ENCODE results near the gene PEX7. TPM values are rescaled to one million over a fixed set of nuclear protein-coding genes. Genes with fewer than 3 reads are reported as not detected.

Gene PEX7
- total and polyA plus RNA-seq, 2 donors from 2014 or later: 10.6 to 21.3 TPM

DNA sequence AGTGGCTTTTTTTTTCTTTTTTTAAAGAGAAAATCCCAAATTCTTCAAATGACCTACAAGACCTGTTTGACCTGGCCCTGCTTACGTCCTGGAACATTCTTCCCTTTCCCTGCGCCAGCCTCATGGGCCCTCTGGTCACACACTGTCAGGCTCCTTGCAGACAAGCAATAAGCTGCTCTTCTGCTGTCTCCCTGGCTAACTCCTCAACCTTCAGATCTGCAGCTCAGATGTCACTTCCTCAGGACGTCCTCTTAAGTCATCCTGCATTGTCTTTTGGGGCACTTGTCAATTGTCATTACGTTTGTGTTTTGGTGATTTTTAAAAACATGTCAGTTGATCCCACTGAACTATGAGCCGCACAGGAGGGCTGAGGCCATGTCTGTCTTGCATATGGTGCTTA lies 70.8 kb downstream of the PEX7 start:
- TF ChIP-seq, protein P1, sequence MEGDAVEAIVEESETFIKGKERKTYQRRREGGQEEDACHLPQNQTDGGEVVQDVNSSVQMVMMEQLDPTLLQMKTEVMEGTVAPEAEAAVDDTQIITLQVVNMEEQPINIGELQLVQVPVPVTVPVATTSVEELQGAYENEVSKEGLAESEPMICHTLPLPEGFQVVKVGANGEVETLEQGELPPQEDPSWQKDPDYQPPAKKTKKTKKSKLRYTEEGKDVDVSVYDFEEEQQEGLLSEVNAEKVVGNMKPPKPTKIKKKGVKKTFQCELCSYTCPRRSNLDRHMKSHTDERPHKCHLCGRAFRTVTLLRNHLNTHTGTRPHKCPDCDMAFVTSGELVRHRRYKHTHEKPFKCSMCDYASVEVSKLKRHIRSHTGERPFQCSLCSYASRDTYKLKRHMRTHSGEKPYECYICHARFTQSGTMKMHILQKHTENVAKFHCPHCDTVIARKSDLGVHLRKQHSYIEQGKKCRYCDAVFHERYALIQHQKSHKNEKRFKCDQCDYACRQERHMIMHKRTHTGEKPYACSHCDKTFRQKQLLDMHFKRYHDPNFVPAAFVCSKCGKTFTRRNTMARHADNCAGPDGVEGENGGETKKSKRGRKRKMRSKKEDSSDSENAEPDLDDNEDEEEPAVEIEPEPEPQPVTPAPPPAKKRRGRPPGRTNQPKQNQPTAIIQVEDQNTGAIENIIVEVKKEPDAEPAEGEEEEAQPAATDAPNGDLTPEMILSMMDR (IDR thresholded peaks at IDR 0.05; ENCODE audit: borderline replicate concordance, extremely low read depth, insufficient read depth): no peak
- H3K9me3 ChIP-seq (ENCODE audit: control insufficient read depth in 2 of 3, insufficient read depth in 1 of 3, low read length in 3 of 3): no peaks in the 10 kb centered on the region
- no peaks in the 10 kb centered on the region for H3K36me3 ChIP-seq (ENCODE audit: control insufficient read depth in 2 of 3, insufficient read depth in 3 of 3, low read length in 3 of 3)
- intact Hi-C loops (cut with DNase I): no loop called here
- no peaks in the 10 kb centered on the region for H3K4me1 ChIP-seq (ENCODE audit: control insufficient read depth in 2 of 3, insufficient read depth in 2 of 3, low read depth in 1 of 3, low read length in 3 of 3)
- H3K9ac ChIP-seq (ENCODE audit: low read length in 3 of 3): no peak overlapping the region
- FAIRE-seq (no peak), DNase-seq (no peak)
- no peak overlapping the region for H3K27ac ChIP-seq (ENCODE audit: low read depth in 2 of 2, low read length in 2 of 2)
- H3K4me3 ChIP-seq (ENCODE audit: low read length in 3 of 3): no peak overlapping the region
- no peaks in the 10 kb centered on the region for H3K27me3 ChIP-seq (ENCODE audit: control insufficient read depth, insufficient read depth, low read length)

DNA sequence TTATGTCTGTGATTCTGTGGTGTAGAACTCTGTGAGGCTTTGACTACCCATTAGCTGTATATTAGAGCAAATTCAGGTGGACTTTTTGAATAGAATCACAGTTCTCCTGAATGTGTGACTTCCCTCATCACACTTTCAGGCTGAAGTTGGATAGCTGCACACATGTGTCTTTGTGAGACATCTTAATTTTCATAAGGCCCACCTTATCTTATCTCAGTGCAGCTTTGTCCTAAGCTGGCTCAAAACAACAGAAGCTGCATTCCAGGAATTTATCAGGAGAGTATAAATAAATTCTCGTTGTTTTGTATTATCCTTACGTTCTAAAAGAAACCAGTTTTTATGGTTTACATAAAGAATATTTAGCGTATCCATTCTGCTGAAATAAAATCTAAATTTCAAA lies 73.5 kb downstream of the PEX7 start:
- Histone ChIP-seq H3K9me3 (ENCODE audit: control insufficient read depth in 2 of 3, insufficient read depth in 1 of 3, low read length in 3 of 3) (no peaks in the 10 kb centered on the region), H3K27ac (ENCODE audit: low read depth in 2 of 2, low read length in 2 of 2) (no peak overlapping the region), H3K36me3 (ENCODE audit: control insufficient read depth in 2 of 3, insufficient read depth in 3 of 3, low read length in 3 of 3) (peaks cover 0 to 5% (median 4%) of the 10 kb centered on the region in 3 donors), H3K27me3 (ENCODE audit: control insufficient read depth, insufficient read depth, low read length) (no peaks in the 10 kb centered on the region), H3K9ac (ENCODE audit: low read length in 3 of 3) (no peak overlapping the region), H3K4me1 (ENCODE audit: control insufficient read depth in 2 of 3, insufficient read depth in 2 of 3, low read depth in 1 of 3, low read length in 3 of 3) (no peaks in the 10 kb centered on the region), H3K4me3 (ENCODE audit: low read length in 3 of 3) (no peak overlapping the region)
- no peak for FAIRE-seq
- intact Hi-C loops (cut with DNase I): no loop called here
- TF ChIP-seq, protein P1 (IDR thresholded peaks at IDR 0.05; ENCODE audit: borderline replicate concordance, extremely low read depth, insufficient read depth): no peak
- no peak for DNase-seq

DNA sequence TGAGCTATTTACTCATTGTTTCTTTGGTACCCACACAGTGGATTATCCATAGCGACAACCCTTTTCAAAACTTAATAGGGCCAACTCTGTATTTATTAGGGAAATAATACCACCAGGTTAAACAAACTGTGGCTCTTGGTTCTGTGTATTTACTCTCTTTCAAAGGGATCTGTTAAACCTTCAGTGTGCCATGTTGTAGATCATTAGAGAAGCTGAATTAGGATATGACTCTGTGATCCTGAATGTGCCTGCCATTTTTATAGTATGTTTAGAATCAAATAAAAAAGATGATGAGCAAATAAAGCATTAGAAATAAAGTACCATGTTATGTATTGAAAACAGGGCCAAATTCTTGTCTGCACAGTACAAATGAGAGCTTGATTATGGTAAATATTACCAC lies 74.7 kb downstream of the PEX7 start:
- intact Hi-C loops (cut with DNase I): no loop called here
- H3K4me1 ChIP-seq (ENCODE audit: control insufficient read depth in 2 of 3, insufficient read depth in 2 of 3, low read depth in 1 of 3, low read length in 3 of 3): no peaks in the 10 kb centered on the region
- no peaks in the 10 kb centered on the region for H3K27me3 ChIP-seq (ENCODE audit: control insufficient read depth, insufficient read depth, low read length)

More for the DNA sequence above, 74.7 kb downstream of the PEX7 start:
- no peak for FAIRE-seq
- Histone ChIP-seq H3K9ac (ENCODE audit: low read length in 3 of 3) (no peak overlapping the region), H3K9me3 (ENCODE audit: control insufficient read depth in 2 of 3, insufficient read depth in 1 of 3, low read length in 3 of 3) (no peaks in the 10 kb centered on the region), H3K36me3 (ENCODE audit: control insufficient read depth in 2 of 3, insufficient read depth in 3 of 3, low read length in 3 of 3) (peaks cover 0 to 6% (median 4%) of the 10 kb centered on the region in 3 donors), H3K27ac (ENCODE audit: low read depth in 2 of 2, low read length in 2 of 2) (no peak overlapping the region), H3K4me3 (ENCODE audit: low read length in 3 of 3) (no peak overlapping the region)
- DNase-seq: no peak
- TF ChIP-seq, protein P1 (IDR thresholded peaks at IDR 0.05; ENCODE audit: borderline replicate concordance, extremely low read depth, insufficient read depth): no peak

All from kidney (tissue), 14 donors.